Activated CD8-positive, alpha-beta T cell treated with anti-CD3 and anti-CD28 coated beads, Interleukin-2, amount 10 ng/mL, durations not matched to agents 7 days and 5 days (primary cell): ENCODE measurements around the gene TNRC6C. TPM values are rescaled to one million over a fixed set of nuclear protein-coding genes. Genes with fewer than 3 reads are reported as not detected.

Source experiments
- ATAC-seq: fragments of 150-1000 bp; cut with Tn5 transposase; one replicate; pipeline ENCODE4 v1.10.0; 2021; ENCODE audit warnings: moderate library complexity
- CTCF ChIA-PET: fragments of 350-600 bp; sonication (Branson Sonifier 250); formaldehyde crosslinking; loops from one replicate; lab custom pipeline; 2021; ENCODE audit warnings: antibody characterized with exemption; lab: Charles Lee
- POLR2A ChIA-PET: fragments of 350-600 bp; sonication (Branson Sonifier 250); formaldehyde crosslinking; loops from one replicate; lab custom pipeline; 2021; ENCODE audit warnings: antibody characterized with exemption; lab: Charles Lee
- DNase-seq: peaks from one replicate; pipeline ENCODE4 v3.0.0-alpha.2; 2020
- H3K27ac Mint-ChIP-seq: one replicate; pipeline ENCODE4 v1.8.0; 2021; ENCODE audit warnings: mild to moderate bottlenecking, mixed read lengths
- H3K27me3 Mint-ChIP-seq: one replicate; pipeline ENCODE4 v1.8.0; 2021; ENCODE audit warnings: low read depth, mixed read lengths
- H3K36me3 Mint-ChIP-seq: one replicate; pipeline ENCODE4 v1.8.0; 2021; ENCODE audit warnings: low read depth, mixed read lengths
- H3K4me1 Mint-ChIP-seq: one replicate; pipeline ENCODE4 v1.8.0; 2021; ENCODE audit warnings: low read depth, mixed read lengths
- H3K4me3 Mint-ChIP-seq: one replicate; pipeline ENCODE4 v1.8.0; 2021; ENCODE audit warnings: mild to moderate bottlenecking, mixed read lengths
- H3K9me3 Mint-ChIP-seq: one replicate; pipeline ENCODE4 v1.8.0; 2022; ENCODE audit warnings: mixed read lengths; ENCODE audit not compliant: insufficient read depth
- total RNA-seq, 2 experiments: library from RNA; stranded (reverse); gene quantifications; one replicate each; pipeline ENCODE4 v1.2.3, GENCODE V29; 2021

Gene TNRC6C
- total RNA-seq, 2 experiments from 2014 or later, result 33.3 to 36.2 TPM

- Mint-ChIP-seq H3K36me3 (peaks cover 72% of the 10 kb centered on the region), H3K9me3 (no peaks in the 10 kb centered on the region), H3K27ac (no peak overlapping the region), H3K4me3 (no peak overlapping the region), H3K4me1 (no peaks in the 10 kb centered on the region), H3K27me3 (no peaks in the 10 kb centered on the region)
- CTCF ChIA-PET, result interaction anchor here (0.9 to 5.4 kb wide), 3 partner anchors 11 to 77 kb away, joined by 3 to 31 read pairs (median 4); no protein-coding TSS in a partner anchor
- DNase-seq (no peak), ATAC-seq (no peak)
- POLR2A ChIA-PET, result interaction anchor here (1.0 kb wide), 1 partner anchor 31 kb away, joined by 4 read pairs; no protein-coding TSS in a partner anchor
Measured at GRCh38 chr17:78096093-78096492, 137.6 kb downstream of the TNRC6C start.

GRCh38 chr17:78101112-78101511 lies 142.6 kb downstream of the TNRC6C start:
- no peak for DNase-seq
- POLR2A ChIA-PET, result interaction anchor here (0.5 to 1.3 kb wide), 2 partner anchors 9 to 30 kb away, joined by 3 read pairs; no protein-coding TSS in a partner anchor
- CTCF ChIA-PET, result interaction anchor here (0.6 to 1.6 kb wide), 2 partner anchors 10 to 16 kb away, joined by 4 to 5 read pairs; no protein-coding TSS in a partner anchor
- Mint-ChIP-seq H3K9me3 (no peaks in the 10 kb centered on the region), H3K4me1 (no peaks in the 10 kb centered on the region), H3K4me3 (no peak overlapping the region), H3K36me3 (peaks cover 58% of the 10 kb centered on the region), H3K27me3 (no peaks in the 10 kb centered on the region), H3K27ac (no peak overlapping the region)
- ATAC-seq, result no peak

- Mint-ChIP-seq H3K9me3 (no peaks in the 10 kb centered on the region), H3K36me3 (peaks cover 54% of the 10 kb centered on the region), H3K27ac (no peak overlapping the region), H3K4me1 (no peaks in the 10 kb centered on the region), H3K27me3 (no peaks in the 10 kb centered on the region), H3K4me3 (no peak overlapping the region)
- no peak for DNase-seq
- ChIA-PET CTCF (interaction anchor here (0.6 to 1.6 kb wide), 2 partner anchors 10 to 16 kb away, joined by 4 to 5 read pairs; no protein-coding TSS in a partner anchor), POLR2A (interaction anchor here (0.5 to 1.3 kb wide), 2 partner anchors 9 to 30 kb away, joined by 3 read pairs; no protein-coding TSS in a partner anchor)
- no peak for ATAC-seq
Measured at GRCh38 chr17:78101542-78101941, 143.0 kb downstream of the TNRC6C start.

- H3K9me3 Mint-ChIP-seq, result no peaks in the 10 kb centered on the region
- CTCF ChIA-PET, result no interaction called here
- POLR2A ChIA-PET, result no interaction called here
- no peak overlapping the region for H3K4me3 Mint-ChIP-seq
- ATAC-seq (no peak), DNase-seq (no peak)
- H3K27me3 Mint-ChIP-seq, result no peaks in the 10 kb centered on the region
- H3K4me1 Mint-ChIP-seq, result peaks cover 2% of the 10 kb centered on the region
- peaks cover 52% of the 10 kb centered on the region for H3K36me3 Mint-ChIP-seq
- no peak overlapping the region for H3K27ac Mint-ChIP-seq
Measured at GRCh38 chr17:78103311-78103710, 144.8 kb downstream of the TNRC6C start.

GRCh38 chr17:78104540-78104941 lies 146.0 kb downstream of the TNRC6C start:
- ATAC-seq (no peak), DNase-seq (no peak)
- ChIA-PET CTCF (no interaction called here), POLR2A (no interaction called here)
- Mint-ChIP-seq H3K27me3 (no peaks in the 10 kb centered on the region), H3K4me1 (peaks cover 2% of the 10 kb centered on the region), H3K36me3 (peaks cover 50% of the 10 kb centered on the region), H3K9me3 (no peaks in the 10 kb centered on the region), H3K27ac (no peak overlapping the region), H3K4me3 (no peak overlapping the region)

GRCh38 chr17:78105101-78105500 lies 146.6 kb downstream of the TNRC6C start:
- no peak overlapping the region for H3K27ac Mint-ChIP-seq
- no peak for DNase-seq
- peaks cover 2% of the 10 kb centered on the region for H3K4me1 Mint-ChIP-seq
- ChIA-PET POLR2A (no interaction called here), CTCF (no interaction called here)
- H3K27me3 Mint-ChIP-seq, result no peaks in the 10 kb centered on the region
- no peak overlapping the region for H3K4me3 Mint-ChIP-seq
- H3K36me3 Mint-ChIP-seq, result peaks cover 46% of the 10 kb centered on the region
- no peaks in the 10 kb centered on the region for H3K9me3 Mint-ChIP-seq
- no peak for ATAC-seq

- ChIA-PET POLR2A (no interaction called here), CTCF (interaction anchor here (0.8 kb wide), 1 partner anchor 9 kb away, joined by 4 read pairs; no protein-coding TSS in a partner anchor)
- no peak overlapping the region for H3K27ac Mint-ChIP-seq
- H3K36me3 Mint-ChIP-seq, result peaks cover 46% of the 10 kb centered on the region
- H3K4me3 Mint-ChIP-seq, result no peak overlapping the region
- ATAC-seq, result no peak
- H3K9me3 Mint-ChIP-seq, result no peaks in the 10 kb centered on the region
- peaks cover 2% of the 10 kb centered on the region for H3K4me1 Mint-ChIP-seq
- H3K27me3 Mint-ChIP-seq, result no peaks in the 10 kb centered on the region
- DNase-seq, result no peak
Measured at GRCh38 chr17:78105551-78105950, 147.0 kb downstream of the TNRC6C start.

- no peak for DNase-seq
- no peaks in the 10 kb centered on the region for H3K27me3 Mint-ChIP-seq
- CTCF ChIA-PET, result interaction anchor here (0.8 to 1.7 kb wide), 2 partner anchors 9 to 21 kb away, joined by 4 to 7 read pairs; no protein-coding TSS in a partner anchor
- POLR2A ChIA-PET, result interaction anchor here (0.6 kb wide), 1 partner anchor 152 kb away, joined by 5 read pairs; no protein-coding TSS in a partner anchor
- peaks cover 50% of the 10 kb centered on the region for H3K36me3 Mint-ChIP-seq
- no peak overlapping the region for H3K4me3 Mint-ChIP-seq
- no peaks in the 10 kb centered on the region for H3K9me3 Mint-ChIP-seq
- peaks cover 4% of the 10 kb centered on the region for H3K4me1 Mint-ChIP-seq
- no peak overlapping the region for H3K27ac Mint-ChIP-seq
- ATAC-seq, result no peak
Measured at GRCh38 chr17:78106211-78106610, 147.7 kb downstream of the TNRC6C start.

- DNase-seq (no peak), ATAC-seq (no peak)
- POLR2A ChIA-PET, result interaction anchor here (1.0 kb wide), 1 partner anchor 23 kb away, joined by 4 read pairs; the partner anchor contains the start of gene TMC8
Measured at GRCh38 chr17:78107457-78107856, 149.0 kb downstream of the TNRC6C start.

GRCh38 chr17:78107976-78108725 lies 149.6 kb downstream of the TNRC6C start:
- no peaks in the 10 kb centered on the region for H3K27me3 Mint-ChIP-seq
- peaks cover 50% of the 10 kb centered on the region for H3K36me3 Mint-ChIP-seq
- H3K4me1 Mint-ChIP-seq, result peaks cover 12% of the 10 kb centered on the region
- no peak overlapping the region for H3K4me3 Mint-ChIP-seq
- H3K27ac Mint-ChIP-seq, result no peak overlapping the region
- DNase-seq, result no peak
- no peak for ATAC-seq
- ChIA-PET POLR2A (interaction anchor here (0.5 to 1.6 kb wide), 3 partner anchors 22 to 45 kb away, joined by 3 to 6 read pairs (median 4); partner anchors contain the start of gene TMC8), CTCF (interaction anchor here (0.7 to 1.7 kb wide), 2 partner anchors 23 to 30 kb away, joined by 5 to 7 read pairs; no protein-coding TSS in a partner anchor)
- H3K9me3 Mint-ChIP-seq, result no peaks in the 10 kb centered on the region

More at GRCh38 chr17:78107457-78107856, 149.0 kb downstream of the TNRC6C start:
- no peaks in the 10 kb centered on the region for H3K9me3 Mint-ChIP-seq
- H3K36me3 Mint-ChIP-seq, result peaks cover 44% of the 10 kb centered on the region
- H3K27me3 Mint-ChIP-seq, result no peaks in the 10 kb centered on the region
- H3K4me3 Mint-ChIP-seq, result no peak overlapping the region
- H3K27ac Mint-ChIP-seq, result no peak overlapping the region
- peaks cover 5% of the 10 kb centered on the region for H3K4me1 Mint-ChIP-seq
- CTCF ChIA-PET, result interaction anchor here (0.7 to 1.7 kb wide), 2 partner anchors 22 to 224 kb away, joined by 4 to 7 read pairs; no protein-coding TSS in a partner anchor

GRCh38 chr17:78108726-78109488 lies 150.4 kb downstream of the TNRC6C start:
- Mint-ChIP-seq H3K36me3 (peaks cover 54% of the 10 kb centered on the region), H3K27me3 (no peaks in the 10 kb centered on the region), H3K4me3 (no peak overlapping the region), H3K9me3 (no peaks in the 10 kb centered on the region), H3K27ac (peak overlapping the region; percentile 25), H3K4me1 (peaks cover 19% of the 10 kb centered on the region)
- CTCF ChIA-PET, result interaction anchor here (0.7 to 1.0 kb wide), 2 partner anchors 17 to 29 kb away, joined by 3 to 5 read pairs; no protein-coding TSS in a partner anchor
- DNase-seq (no peak), ATAC-seq (no peak)
- POLR2A ChIA-PET, result interaction anchor here (1.6 kb wide), 1 partner anchor 21 kb away, joined by 6 read pairs; the partner anchor contains the start of gene TMC8
